H1 (cell line): ENCODE data around the gene SMARCAL1. TPM values are rescaled to one million over a fixed set of nuclear protein-coding genes. Genes with fewer than 3 reads are reported as not detected.

ENCODE experiments used
- CHD2 ChIP-seq: IDR thresholded peaks from 2 replicates; pipeline ENCODE4 v1.6.1; 2012; ENCODE audit warnings: low read length, improper control_type of control experiment
- E2F6 ChIP-seq: IDR thresholded peaks from 2 replicates; pipeline ENCODE4 v1.6.1; 2012; ENCODE audit warnings: inconsistent platforms
- polyA plus RNA-seq, 7 experiments: library from polyadenylated mRNA; depleted of rRNA in 3 of 7; stranded (reverse) in 5 of 7; unstranded in 2 of 7; fragments of >200 nt in 5 of 7; fragments of 200-250 nt in 2 of 7; gene quantifications; 1 replicate in 5 of 7; 2 replicates in 1 of 7; 4 replicates in 1 of 7; pipeline versions ENCODE4 v1.2.1 to v1.2.3, GENCODE V29; 2011 to 2013; ENCODE audit warnings: missing spikeins in 2 of 7, mixed read lengths in 2 of 7
- total RNA-seq: library from RNA; stranded (reverse); fragmentation: NEBNext Ultra II Directional; extraction: Animal tissue kit (Norgen Biotek cat#: 25700); gene quantifications from 2 replicates; pipeline ENCODE4 v1.2.1, GENCODE V29; 2021

Gene SMARCAL1
- total and polyA plus RNA-seq, 2 of the 8 experiments (the other 6 are each of a cell fraction or from before 2014, with no cell fraction given) = 17.6 to 17.9 TPM

- TF ChIP-seq E2F6 = no peak
- no peak for TF ChIP-seq CHD2
These were observed 17.4 kb upstream of the SMARCAL1 start (continued) for GRCh38 chr2:216394881-216395280.
